K562 (cell line): ENCODE results near the gene ADAMTS6. TPM values are rescaled to one million over a fixed set of nuclear protein-coding genes. Genes with fewer than 3 reads are reported as not detected.
A peak's percentile ranks its signal among the peaks of the same experiment; 100 is the strongest.

ENCODE experiments used
- BACH1 ChIP-seq: fragments of 200-800 bp; sonication (Bioruptor generic); IDR thresholded peaks from 2 replicates; pipeline ENCODE4 v1.6.1; 2016; ENCODE audit warnings: missing genetic modification characterization, missing compliant biosample characterization
- DIDO1 ChIP-seq: fragments of 450-650 bp; IDR thresholded peaks from 2 replicates; pipeline ENCODE4 v1.6.1; 2016; ENCODE audit warnings: low read depth, missing biosample characterization, missing genetic modification characterization
- E2F3 ChIP-seq: fragments of 250-450 bp; sonication (Bioruptor Pico); IDR thresholded peaks from 2 replicates; pipeline ENCODE4 v1.4.0; 2020; ENCODE audit warnings: mild to moderate bottlenecking
- GATAD2A ChIP-seq: fragments of 450-650 bp; IDR thresholded peaks from 2 replicates; pipeline ENCODE4 v1.6.1; 2017
- NFIC ChIP-seq: fragments of 450-650 bp; IDR thresholded peaks from 2 replicates; pipeline ENCODE4 v1.6.1; 2017; ENCODE audit warnings: mild to moderate bottlenecking, inconsistent platforms
- PPARD ChIP-seq: fragments of 250-450 bp; sonication (Bioruptor Pico); IDR thresholded peaks from 2 replicates; pipeline ENCODE4 v1.8.0; 2022; ENCODE audit warnings: inconsistent platforms, mild to moderate bottlenecking, moderate library complexity
- SREBF2 ChIP-seq: sonication (generic); formaldehyde crosslinking; IDR thresholded peaks from 2 replicates; pipeline ENCODE4 v1.4.0; 2020; ENCODE audit warnings: mild to moderate bottlenecking, missing genetic modification reagents
- SRF ChIP-seq, 2 experiments: fragments of 250-450, 450-650 bp in 1 of 2; sonication (Bioruptor Pico) in 1 of 2; sonication (generic) in 1 of 2; formaldehyde crosslinking; IDR thresholded peaks; 2 replicates each; pipeline versions ENCODE4 v1.5.0 to v1.5.1; 2020 to 2022; ENCODE audit warnings: mild to moderate bottlenecking in 1 of 2, missing genetic modification reagents in 1 of 2
- XRCC4 ChIP-seq: IDR thresholded peaks from one replicate; pipeline ENCODE4 v1.6.1; 2011; ENCODE audit not compliant: insufficient read depth, insufficient read length; ENCODE audit errors: extremely low read depth
- ZBTB8A ChIP-seq: fragments of 450-650 bp; IDR thresholded peaks from 2 replicates; pipeline ENCODE4 v1.6.1; 2018; ENCODE audit warnings: mild to moderate bottlenecking, moderate library complexity; ENCODE audit not compliant: partially characterized antibody
- ZNF354B ChIP-seq: fragments of 250-450 bp; sonication (Bioruptor Pico); IDR thresholded peaks from 2 replicates; pipeline ENCODE4 v1.4.0; 2020
- ZNF408 ChIP-seq: fragments of 250-450 bp; sonication (Bioruptor Pico); IDR thresholded peaks from 2 replicates; pipeline ENCODE4 v1.4.0; 2020; ENCODE audit warnings: low read depth, mild to moderate bottlenecking, moderate library complexity
- ZSCAN32 ChIP-seq: fragments of 450-650 bp; formaldehyde crosslinking; IDR thresholded peaks from 2 replicates; pipeline ENCODE4 v1.4.0; 2020; ENCODE audit warnings: mild to moderate bottlenecking, moderate library complexity
- polyA plus RNA-seq, 8 experiments: library from polyadenylated mRNA; depleted of rRNA in 4 of 8; stranded (reverse) in 5 of 8; unstranded in 3 of 8; fragments of >200 nt; fragmentation: Nextera tagmentation in 2 of 8; fragmentation: Illumina TruSeq in 1 of 8; extraction: Ambion mirVana in 2 of 8; extraction: Trizol in 1 of 8; gene quantifications; 2 replicates each; pipeline versions ENCODE4 v1.2.1 to v1.2.3, GENCODE V29; 2011 to 2014; ENCODE audit warnings: inconsistent platforms in 1 of 8, missing spikeins in 1 of 8
- total RNA-seq, 7 experiments: library from RNA; depleted of rRNA in 6 of 7; stranded (reverse); fragments of >200 nt in 6 of 7; fragmentation: Illumina TruSeq in 2 of 7; extraction: Trizol in 2 of 7; gene quantifications; 2 replicates each; pipeline versions ENCODE4 v1.2.1 to v1.2.3, GENCODE V29; 2011 to 2021; ENCODE audit warnings: low replicate concordance in 1 of 7
- TF ChIP-seq, protein P1 (sequence below): sonication (generic); formaldehyde crosslinking; IDR thresholded peaks from 2 replicates; pipeline ENCODE4 v1.8.1; 2022; ENCODE audit warnings: missing genetic modification reagents
- TF ChIP-seq, protein P2 (sequence below): sonication (generic); formaldehyde crosslinking; IDR thresholded peaks from 2 replicates; pipeline ENCODE4 v1.8.0; 2022; ENCODE audit warnings: mild to moderate bottlenecking, missing genetic modification reagents
- TF ChIP-seq, protein P3 (sequence below): sonication (generic); formaldehyde crosslinking; IDR thresholded peaks from 2 replicates; pipeline ENCODE4 v1.8.1; 2023; ENCODE audit warnings: mild to moderate bottlenecking, missing genetic modification reagents
- TF ChIP-seq, protein P4 (sequence below): fragments of 250-450 bp; sonication (Bioruptor Pico); IDR thresholded peaks from 2 replicates; pipeline ENCODE4 v1.4.0; 2020; ENCODE audit warnings: mild to moderate bottlenecking

Gene ADAMTS6
- total and polyA plus RNA-seq, 9 of the 15 experiments (the other 6 are each of a cell fraction or from before 2014, with no cell fraction given), result 0.57 to 5.3 (median 1.5) TPM

DNA sequence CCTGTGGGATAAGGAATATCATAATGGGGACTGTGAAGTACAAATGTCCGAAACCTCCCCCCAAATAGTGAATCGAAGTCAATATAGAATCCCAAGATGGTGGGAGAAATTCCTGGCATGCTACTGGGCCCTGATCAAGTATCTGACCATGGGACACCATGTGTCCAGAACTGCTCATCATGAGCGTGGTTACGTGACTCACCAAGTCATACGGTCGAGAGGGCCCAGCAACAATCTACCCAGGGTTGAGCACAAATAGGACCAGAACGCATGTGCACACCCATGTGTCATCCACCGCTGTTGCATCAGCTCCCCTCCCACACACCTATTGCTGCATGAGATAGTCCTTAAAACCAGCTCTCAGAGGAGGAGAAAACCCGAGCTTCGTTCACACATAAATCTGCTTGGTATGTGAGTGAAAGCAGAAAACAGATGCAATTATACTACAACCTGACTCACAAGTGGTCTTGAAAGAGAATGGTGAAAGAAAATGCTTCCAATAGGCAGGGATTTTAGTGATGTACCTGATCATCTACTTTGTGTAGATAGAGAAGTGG is 359.8 kb downstream of the ADAMTS6 start (continued):
- TF ChIP-seq, protein P1, sequence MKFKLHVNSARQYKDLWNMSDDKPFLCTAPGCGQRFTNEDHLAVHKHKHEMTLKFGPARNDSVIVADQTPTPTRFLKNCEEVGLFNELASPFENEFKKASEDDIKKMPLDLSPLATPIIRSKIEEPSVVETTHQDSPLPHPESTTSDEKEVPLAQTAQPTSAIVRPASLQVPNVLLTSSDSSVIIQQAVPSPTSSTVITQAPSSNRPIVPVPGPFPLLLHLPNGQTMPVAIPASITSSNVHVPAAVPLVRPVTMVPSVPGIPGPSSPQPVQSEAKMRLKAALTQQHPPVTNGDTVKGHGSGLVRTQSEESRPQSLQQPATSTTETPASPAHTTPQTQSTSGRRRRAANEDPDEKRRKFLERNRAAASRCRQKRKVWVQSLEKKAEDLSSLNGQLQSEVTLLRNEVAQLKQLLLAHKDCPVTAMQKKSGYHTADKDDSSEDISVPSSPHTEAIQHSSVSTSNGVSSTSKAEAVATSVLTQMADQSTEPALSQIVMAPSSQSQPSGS (CRISPR knock-in tag), result peak; percentile 15; the same call in 1 of the 2 replicates
- TF ChIP-seq GATAD2A, result no peak
- peak; percentile 85 for TF ChIP-seq ZSCAN32 (CRISPR knock-in tag)
- no peak for TF ChIP-seq ZNF408 (CRISPR knock-in tag)
- no peak for TF ChIP-seq XRCC4
- no peak for TF ChIP-seq ZBTB8A
- no peak for TF ChIP-seq E2F3
- TF ChIP-seq, protein P2, sequence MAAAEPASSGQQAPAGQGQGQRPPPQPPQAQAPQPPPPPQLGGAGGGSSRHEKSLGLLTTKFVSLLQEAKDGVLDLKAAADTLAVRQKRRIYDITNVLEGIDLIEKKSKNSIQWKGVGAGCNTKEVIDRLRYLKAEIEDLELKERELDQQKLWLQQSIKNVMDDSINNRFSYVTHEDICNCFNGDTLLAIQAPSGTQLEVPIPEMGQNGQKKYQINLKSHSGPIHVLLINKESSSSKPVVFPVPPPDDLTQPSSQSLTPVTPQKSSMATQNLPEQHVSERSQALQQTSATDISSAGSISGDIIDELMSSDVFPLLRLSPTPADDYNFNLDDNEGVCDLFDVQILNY (CRISPR knock-in tag), result no peak
- TF ChIP-seq ZNF354B, result no peak
- TF ChIP-seq, protein P3, sequence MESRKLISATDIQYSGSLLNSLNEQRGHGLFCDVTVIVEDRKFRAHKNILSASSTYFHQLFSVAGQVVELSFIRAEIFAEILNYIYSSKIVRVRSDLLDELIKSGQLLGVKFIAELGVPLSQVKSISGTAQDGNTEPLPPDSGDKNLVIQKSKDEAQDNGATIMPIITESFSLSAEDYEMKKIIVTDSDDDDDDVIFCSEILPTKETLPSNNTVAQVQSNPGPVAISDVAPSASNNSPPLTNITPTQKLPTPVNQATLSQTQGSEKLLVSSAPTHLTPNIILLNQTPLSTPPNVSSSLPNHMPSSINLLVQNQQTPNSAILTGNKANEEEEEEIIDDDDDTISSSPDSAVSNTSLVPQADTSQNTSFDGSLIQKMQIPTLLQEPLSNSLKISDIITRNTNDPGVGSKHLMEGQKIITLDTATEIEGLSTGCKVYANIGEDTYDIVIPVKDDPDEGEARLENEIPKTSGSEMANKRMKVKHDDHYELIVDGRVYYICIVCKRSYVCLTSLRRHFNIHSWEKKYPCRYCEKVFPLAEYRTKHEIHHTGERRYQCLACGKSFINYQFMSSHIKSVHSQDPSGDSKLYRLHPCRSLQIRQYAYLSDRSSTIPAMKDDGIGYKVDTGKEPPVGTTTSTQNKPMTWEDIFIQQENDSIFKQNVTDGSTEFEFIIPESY (CRISPR knock-in tag), result peak; percentile 79
- no peak for TF ChIP-seq DIDO1
- no peak for TF ChIP-seq PPARD
- TF ChIP-seq SREBF2 (CRISPR knock-in tag), result no peak
- TF ChIP-seq NFIC, result no peak
- 0 out of 4 replicates have a peak, but pooled peaks of 1 of the 2 experiments have one; percentile 11 for TF ChIP-seq SRF (CRISPR knock-in tag; IDR thresholded peaks at IDR 0.05)
- peak; percentile 83 for TF ChIP-seq BACH1 (tag)
- TF ChIP-seq, protein P4, sequence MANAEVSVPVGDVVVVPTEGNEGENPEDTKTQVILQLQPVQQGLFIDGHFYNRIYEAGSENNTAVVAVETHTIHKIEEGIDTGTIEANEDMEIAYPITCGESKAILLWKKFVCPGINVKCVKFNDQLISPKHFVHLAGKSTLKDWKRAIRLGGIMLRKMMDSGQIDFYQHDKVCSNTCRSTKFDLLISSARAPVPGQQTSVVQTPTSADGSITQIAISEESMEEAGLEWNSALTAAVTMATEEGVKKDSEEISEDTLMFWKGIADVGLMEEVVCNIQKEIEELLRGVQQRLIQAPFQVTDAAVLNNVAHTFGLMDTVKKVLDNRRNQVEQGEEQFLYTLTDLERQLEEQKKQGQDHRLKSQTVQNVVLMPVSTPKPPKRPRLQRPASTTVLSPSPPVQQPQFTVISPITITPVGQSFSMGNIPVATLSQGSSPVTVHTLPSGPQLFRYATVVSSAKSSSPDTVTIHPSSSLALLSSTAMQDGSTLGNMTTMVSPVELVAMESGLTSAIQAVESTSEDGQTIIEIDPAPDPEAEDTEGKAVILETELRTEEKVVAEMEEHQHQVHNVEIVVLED (CRISPR knock-in tag), result no peak
